Stimulated activated naive CD8-positive, alpha-beta T cell treated with anti-CD3 and anti-CD28 coated beads, Interleukin-15, Interleukin-2, amounts not matched to agents 100 U/mL and 50 U/mL, for 24 hours (primary cell): ENCODE data around the gene APOBEC3G.
A peak's percentile ranks its signal among the peaks of the same experiment; 100 is the strongest.
"Not testable (repeated sequence)": the region's sequence is repeated elsewhere in the genome, so short reads cannot be mapped to it uniquely, and the experiment has no call there.

ENCODE experiments used
- ATAC-seq: fragments of 150-1000 bp; cut with Tn5 transposase; one replicate; pipeline ENCODE4 v1.10.0; 2021
- DNase-seq: peaks from one replicate; pipeline ENCODE4 v3.0.0; 2021

The APOBEC3G gene

DNA sequence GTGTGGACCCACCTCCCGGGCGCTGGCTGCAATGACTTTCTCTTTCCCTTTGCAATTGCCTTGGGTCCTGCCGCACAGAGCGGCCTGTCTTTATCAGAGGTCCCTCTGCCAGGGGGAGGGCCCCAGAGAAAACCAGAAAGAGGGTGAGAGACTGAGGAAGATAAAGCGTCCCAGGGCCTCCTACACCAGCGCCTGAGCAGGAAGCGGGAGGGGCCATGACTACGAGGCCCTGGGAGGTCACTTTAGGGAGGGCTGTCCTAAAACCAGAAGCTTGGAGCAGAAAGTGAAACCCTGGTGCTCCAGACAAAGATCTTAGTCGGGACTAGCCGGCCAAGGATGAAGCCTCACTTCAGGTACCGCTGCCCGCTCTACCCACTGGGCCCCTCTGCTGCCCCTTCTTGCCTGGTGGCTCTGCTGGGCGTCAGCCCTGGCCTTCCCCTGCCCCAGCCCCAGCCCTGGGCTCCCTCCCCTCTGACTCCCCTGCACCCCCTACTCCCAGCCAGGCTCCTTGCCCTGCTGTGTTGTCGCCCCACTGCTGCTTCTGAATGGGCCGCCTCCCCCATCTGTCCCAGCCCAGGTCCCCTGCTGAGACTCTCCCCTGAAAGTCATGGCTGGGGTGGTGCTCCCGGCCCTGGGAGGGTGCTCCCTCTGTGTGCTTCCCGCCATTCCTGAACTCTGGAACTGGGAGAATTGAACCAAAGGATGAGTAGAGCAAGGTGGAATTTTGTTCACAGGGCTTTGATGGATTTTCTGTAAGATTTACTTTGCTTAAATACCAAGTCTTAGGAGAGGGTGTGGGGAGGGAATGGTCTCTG, at the start of gene APOBEC3G:
Gene APOBEC3G (plus strand): TSS at position 250 of the 815 bp plus-strand sequence. CDS start 87 bp downstream, at position 337.
- DNase-seq (peak; percentile 67), ATAC-seq (peak; percentile 98)

DNA sequence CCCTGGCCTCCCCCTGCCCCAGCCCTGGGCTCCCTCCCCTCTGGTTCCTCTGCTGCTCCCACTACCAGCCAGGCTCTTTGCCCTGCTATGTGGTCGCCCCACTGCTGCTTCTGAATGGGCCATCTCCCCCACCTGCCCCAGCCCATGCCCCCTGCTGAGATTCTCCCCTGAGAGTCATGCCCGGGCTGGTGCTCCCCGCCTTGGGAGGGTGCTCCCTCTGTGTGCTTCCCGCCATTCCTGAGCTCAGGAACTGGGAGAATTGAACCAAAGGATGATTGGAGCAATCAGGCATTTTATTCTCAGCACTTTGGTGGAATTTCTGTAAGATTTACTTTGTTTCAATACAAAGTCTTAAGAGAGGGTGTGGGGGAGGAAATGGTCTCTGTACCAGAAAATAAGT, 49.4 kb upstream of the APOBEC3G start:
- ATAC-seq (no peak), DNase-seq (no peak)

DNA sequence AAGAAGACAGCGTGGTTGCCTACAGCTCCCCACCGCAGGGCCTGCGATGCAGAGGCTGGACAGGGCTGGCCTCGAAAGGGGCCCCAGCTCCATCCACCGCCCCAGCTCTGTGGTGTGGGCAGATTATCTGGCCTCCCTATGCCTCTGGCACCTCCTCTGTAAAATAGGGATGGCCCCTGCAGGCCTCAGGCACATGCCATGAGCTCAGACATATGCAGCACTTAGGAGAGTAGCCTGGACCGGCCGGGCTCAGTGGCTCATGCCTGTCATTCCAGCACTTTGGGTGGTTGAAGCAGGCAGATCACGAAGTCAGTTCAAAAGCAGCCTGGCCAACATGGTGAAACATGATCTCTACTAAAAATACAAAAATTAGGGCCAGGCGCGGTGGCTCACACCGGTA, 48.8 kb upstream of the APOBEC3G start:
- ATAC-seq (no peak), DNase-seq (no peak)

DNA sequence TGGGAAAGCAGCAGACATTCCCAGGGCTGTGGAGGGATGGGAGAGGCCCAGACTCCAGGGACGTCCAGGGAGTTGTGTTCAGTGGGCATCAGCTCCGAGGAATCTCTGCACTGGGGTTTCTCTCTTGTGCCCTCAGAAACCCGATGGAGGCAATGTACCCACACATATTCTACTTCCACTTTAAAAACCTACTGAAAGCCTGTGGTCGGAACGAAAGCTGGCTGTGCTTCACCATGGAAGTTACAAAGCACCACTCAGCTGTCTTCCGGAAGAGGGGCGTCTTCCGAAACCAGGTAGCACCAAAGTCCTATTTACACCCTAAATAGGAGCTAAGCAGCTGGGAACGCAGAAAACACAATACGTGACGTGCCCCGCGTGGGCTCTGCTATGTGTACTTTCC, 47.8 kb upstream of the APOBEC3G start:
- ATAC-seq: no peak
- no peak for DNase-seq

DNA sequence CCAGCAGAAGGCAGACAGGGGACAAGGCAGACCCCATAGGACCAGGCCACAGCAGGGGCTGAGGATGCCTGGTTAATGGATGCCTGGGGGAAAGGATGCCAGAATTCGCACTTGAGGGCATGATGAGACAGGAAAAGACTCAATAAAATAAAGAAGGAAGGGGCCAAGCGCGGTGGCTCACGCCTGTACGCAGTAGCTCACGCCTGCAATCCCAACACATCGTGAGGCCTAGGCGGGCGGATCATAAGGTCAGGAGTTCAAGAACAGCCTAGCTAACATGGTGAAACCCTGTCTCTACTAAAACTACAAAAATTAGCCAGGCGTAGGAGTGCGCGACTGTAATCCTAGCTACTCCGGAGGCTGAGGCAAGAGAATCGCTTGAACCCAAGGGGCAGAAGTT, 46.4 kb upstream of the APOBEC3G start:
- ATAC-seq (no peak), DNase-seq (no peak)

DNA sequence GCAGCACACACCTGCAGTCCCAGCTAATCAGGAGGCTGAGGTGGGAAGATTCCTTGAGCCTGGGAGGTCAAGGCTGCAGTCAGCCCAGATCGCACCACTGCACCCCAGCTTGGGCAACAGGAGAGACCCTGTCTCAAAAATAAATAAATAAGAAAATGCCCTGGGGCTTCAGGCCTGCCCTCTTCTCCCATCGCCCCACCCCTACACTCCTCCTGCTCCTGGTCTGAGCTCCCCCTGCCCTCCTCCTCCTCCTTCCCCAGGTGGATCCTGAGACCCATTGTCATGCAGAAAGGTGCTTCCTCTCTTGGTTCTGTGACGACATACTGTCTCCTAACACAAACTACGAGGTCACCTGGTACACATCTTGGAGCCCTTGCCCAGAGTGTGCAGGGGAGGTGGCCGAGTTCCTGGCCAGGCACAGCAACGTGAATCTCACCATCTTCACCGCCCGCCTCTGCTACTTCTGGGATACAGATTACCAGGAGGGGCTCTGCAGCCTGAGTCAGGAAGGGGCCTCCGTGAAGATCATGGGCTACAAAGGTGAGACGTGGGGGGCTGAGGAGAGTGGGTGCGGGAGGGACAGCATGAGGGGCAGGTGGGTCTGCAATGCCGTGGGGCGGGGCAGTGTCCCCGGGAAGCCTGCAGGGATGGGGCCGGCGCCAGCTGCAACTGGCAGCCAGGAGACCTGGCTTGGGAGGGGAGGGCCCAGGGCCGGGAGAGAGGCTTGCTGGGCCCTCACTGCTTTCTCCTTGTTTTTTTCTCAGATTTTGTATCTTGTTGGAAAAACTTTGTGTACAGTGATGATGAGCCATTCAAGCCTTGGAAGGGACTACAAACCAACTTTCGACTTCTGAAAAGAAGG, 45.4 kb upstream of the APOBEC3G start:
- DNase-seq, ATAC-seq: not testable (repeated sequence)

DNA sequence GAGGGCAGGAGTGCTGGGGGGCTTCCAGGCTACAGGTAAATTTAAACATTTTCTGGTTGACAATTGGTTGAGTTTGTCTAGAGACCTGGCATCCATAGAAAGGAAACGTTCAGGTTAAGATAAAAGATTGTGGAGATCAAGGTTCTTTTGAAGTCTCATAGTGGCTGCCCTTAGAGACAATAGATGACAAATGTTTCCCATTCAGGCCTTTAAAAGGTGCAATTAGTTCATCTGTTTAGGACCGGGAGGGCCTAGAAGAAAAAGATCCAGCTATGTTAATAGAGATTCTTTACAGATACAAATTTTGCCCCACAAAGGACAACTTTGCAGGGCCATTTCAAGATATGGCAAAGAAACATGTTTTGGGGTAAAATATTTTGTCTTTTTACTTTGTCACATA, 40.0 kb upstream of the APOBEC3G start:
- ATAC-seq, DNase-seq: not testable (repeated sequence)

DNA sequence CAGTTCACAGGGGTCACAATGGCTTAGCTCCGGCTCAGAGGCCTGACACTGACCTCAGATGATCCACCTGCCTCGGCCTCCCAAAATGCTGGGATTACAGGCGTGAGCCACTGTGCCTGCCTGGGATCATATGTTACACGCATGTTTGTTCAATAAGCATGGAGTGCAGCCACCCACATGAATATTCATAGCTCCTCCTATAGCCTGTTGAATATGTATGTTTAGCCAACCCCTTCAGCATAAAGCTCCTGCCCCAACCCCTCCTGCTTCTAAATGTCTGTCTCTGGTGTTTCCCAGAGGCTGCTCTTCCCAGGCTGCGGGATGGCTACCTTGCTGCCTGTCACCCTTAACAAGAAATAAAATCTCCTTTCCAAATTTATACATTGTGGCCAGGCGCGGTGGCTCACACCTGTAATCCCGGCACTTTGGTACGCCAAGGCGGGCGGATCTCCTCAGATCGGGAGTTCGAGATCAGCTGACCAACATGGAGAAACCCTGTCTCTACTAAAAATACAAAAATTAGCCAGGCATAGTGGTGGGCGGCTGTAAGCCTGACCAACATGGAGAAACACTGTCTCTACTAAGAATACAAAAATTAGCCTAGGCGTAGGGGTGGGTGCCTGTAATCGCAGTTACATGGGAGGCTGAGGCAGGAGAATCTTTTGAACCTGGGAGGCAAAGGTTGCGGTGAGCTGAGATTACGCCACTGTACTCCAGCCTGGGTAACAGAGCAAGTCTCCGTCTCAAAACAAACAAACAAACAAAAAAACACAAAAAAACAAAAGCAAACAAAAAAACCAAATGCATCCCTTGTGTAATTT, 37.6 kb upstream of the APOBEC3G start:
- no peak for DNase-seq
- ATAC-seq: no peak

DNA sequence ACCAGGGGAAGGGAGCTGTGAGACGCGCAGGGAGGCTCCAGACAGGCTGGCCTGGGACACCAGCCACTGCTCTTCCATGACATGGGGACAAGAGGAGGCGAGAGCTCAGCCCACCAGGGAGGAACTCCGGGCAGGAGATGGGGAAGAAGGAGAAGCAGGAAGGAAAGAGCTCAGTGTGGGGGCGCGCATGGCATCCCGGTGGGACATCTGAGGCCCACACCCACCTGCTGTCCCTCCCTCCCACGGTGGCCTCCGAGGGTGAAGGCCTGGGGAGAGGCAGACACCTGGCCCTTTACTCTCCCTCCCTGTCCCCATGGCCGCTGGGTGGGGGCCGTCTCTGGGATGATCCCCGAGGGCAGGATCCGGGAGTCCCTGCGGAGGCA, 36.9 kb upstream of the APOBEC3G start:
- not testable (repeated sequence) for DNase-seq, ATAC-seq

DNA sequence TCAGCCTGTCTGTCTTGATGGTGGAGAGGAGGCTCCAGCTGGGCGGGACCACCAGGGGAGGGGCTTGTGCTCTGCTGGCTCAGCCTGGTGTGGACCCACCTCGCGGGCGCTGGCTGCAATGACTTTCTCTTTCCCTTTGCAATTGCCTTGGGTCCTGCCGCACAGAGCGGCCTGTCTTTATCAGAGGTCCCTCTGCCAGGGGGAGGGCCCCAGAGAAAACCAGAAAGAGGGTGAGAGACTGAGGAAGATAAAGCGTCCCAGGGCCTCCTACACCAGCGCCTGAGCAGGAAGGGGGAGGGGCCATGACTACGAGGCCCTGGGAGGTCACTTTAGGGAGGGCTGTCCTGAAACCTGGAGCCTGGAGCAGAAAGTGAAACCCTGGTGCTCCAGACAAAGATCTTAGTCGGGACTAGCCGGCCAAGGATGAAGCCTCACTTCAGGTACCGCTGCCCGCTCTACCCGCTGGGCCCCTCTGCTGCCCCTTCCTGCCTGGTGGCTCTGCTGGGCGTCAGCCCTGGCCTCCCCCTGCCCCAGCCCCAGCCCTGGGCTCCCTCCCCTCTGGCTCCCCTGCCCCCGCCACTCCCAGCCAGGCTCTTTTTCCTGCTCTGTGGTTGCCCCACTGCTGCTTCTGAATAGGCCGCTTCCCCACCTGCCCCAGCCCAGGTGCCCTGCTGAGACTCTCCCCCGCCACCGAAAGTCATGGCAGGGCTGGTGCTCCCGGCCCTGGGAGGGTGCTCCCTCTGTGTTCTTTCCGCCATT, 36.4 kb upstream of the APOBEC3G start, which contains the start of gene APOBEC3F:
Gene APOBEC3F (plus strand): TSS at position 327 of the 759 bp plus-strand sequence. CDS start 97 bp downstream, at position 424.
- DNase-seq (peak; percentile 73), ATAC-seq (peak; percentile 97)

DNA sequence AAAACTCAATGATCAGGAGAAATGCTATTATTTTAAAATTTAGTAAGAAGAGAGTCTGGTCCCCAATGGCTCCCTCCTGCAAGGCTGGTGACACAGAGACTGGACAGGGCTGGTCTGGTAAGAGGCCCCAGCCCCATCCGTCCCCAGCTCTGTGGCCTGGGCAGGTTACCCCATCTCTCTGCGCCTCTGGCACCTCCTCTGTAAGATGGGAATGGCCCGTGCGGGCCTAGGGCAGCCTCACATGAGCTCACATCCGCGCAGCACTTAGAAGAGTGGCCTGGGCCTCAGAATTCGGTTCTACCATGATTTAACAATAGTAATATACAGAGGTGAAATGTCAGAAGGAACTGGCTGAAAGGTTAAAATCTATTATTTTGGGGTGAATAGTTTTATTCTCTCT, 35.2 kb upstream of the APOBEC3G start:
- no peak for ATAC-seq

DNA sequence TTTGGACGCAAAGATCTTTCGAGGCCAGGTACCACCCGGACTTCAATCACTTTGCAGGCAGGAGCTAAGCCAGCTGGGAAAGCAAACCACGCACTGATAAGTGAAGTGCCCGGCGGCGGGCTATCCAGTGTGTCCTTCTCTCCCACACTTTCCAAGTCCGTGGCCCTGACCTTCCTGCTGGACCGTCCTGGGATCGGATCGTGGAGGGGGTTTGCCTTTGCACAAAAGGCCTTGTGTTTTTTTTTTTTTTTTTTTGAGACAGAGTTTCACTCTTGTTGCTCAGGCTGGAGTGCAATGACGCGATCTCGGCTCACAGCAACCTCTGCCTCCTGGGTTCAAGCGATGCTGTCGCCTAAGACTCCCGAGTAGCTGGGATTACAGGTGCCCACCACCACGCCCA, 34.0 kb upstream of the APOBEC3G start:
- not testable (repeated sequence) for ATAC-seq, DNase-seq

More for the DNA sequence above, 35.2 kb upstream of the APOBEC3G start:
- no peak for DNase-seq

DNA sequence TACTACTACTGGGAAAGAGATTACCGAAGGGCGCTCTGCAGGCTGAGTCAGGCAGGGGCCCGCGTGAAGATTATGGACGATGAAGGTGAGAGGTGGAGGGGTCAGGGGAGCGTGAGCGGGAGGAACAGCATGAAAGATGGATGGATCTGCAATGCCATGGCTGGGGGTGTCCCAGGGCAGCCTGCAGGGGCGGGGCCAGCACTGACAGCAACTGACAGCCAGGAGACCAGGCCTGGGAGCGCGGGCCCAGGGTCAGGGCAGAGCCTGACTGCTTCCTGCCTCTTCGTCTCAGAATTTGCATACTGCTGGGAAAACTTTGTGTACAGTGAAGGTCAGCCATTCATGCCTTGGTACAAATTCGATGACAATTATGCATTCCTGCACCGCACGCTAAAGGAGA, 31.9 kb upstream of the APOBEC3G start:
- not testable (repeated sequence) for ATAC-seq, DNase-seq

DNA sequence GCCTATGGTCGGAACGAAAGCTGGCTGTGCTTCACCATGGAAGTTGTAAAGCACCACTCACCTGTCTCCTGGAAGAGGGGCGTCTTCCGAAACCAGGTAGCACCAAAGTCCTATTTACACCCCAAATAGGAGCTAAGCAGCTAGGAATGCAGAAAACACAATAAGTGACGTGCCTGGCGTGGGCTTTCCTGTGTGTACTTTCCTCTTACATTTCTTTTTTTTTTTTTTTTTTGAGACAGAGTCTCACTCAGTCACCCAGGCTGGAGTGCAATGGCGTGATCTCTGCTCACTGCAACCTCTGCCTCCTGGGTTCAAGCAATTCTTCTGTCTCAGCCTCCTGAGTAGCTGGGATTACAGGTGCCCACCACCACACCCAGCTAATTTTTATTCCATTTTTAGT, 27.6 kb upstream of the APOBEC3G start:
- DNase-seq, ATAC-seq: not testable (repeated sequence)

DNA sequence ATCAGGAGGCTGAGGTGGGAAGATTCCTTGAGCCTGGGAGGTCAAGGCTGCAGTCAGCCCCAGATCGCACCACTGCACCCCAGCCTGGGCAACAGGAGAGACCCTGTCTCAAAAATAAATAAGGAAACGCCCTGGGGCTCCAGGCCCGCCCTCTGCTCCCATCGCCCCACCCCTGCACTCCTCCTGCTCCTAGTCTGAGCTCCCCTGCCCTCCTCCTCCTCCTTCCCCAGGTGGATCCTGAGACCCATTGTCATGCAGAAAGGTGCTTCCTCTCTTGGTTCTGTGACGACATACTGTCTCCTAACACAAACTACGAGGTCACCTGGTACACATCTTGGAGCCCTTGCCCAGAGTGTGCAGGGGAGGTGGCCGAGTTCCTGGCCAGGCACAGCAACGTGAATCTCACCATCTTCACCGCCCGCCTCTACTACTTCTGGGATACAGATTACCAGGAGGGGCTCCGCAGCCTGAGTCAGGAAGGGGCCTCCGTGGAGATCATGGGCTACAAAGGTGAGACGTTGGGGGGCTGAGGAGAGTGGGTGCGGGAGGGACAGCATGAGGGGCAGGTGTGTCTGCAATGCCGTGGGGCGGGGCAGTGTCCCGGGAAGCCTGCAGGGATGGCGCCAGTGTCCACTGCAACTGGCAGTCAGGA, 25.1 kb upstream of the APOBEC3G start:
- DNase-seq, ATAC-seq: not testable (repeated sequence)

DNA sequence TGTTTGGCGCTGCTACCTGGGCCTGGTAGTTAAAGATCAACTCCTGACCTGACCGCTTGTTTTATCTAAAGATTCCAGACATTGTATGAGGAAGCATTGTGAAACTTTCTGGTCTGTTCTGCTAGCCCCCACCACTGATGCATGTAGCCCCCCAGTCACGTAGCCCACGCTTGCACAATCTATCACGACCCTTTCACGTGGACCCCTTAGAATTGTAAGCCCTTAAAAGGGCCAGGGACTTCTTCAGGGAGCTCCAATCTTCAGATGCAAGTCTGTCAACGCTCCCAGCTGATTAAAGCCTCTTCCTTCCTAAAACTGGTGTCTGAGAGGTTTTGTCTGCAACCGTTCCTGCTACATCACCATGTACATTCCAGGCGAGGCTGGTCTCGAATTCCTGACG, 21.4 kb upstream of the APOBEC3G start:
- no peak for DNase-seq
- ATAC-seq: no peak

DNA sequence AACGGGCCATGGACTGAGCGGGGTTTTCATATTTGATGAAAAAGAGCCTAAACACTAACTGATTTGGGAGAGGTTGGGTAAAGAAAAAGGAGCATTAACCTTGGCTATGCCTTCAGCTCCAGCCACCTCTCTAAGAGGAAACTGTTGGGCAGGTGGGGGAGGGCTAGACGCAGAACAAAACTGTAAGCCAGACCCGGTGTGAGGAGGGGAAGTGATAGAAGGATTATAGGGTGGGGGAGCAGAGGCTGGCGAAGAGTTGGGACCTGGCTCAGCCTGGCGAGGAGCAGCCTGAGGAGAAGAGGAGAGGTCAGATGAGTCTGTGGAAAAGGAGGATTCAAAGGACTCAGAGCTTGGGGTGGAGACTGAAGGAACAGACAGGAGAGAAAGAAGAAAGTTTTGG, 15.8 kb upstream of the APOBEC3G start:
- not testable (repeated sequence) for DNase-seq, ATAC-seq

DNA sequence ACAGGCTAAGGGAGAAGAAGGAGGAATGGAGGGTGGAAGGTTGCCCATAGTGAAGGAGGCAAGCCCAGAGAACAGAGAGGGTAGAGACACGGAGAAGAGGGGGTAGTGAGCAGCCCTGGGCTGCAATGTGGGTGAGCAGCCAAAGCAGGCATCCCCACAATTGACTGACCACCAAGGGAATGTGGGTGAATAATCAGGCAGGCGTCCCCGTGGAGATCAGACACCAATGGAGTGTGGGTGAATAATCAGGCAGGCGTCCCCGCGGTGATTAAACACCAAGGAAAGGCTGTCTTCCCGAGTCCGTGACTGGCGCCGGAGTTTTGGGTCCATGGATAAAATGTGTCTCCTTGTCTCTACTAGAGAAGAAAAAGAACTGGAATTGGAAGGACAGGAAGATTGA, 15.1 kb upstream of the APOBEC3G start:
- not testable (repeated sequence) for DNase-seq, ATAC-seq

DNA sequence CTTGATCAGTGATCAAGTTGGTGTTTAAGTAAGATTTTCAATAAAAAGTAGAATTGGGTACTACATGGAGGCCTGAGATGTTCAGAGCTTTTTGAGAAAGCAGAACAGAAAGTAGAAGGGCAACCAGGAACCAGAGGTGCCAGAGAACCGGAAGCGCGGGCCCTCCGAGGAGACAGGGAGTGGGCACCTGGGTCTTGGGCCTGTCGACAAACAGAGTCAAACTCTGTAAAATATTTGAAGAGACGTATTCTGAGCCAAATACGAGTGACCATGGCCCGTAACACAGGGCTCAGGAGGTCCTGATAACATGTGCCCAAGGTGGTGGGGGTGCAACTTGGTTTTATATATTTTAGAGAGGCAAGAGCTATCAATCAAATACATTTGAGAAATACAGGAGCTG, 13.2 kb upstream of the APOBEC3G start:
- not testable (repeated sequence) for DNase-seq, ATAC-seq

DNA sequence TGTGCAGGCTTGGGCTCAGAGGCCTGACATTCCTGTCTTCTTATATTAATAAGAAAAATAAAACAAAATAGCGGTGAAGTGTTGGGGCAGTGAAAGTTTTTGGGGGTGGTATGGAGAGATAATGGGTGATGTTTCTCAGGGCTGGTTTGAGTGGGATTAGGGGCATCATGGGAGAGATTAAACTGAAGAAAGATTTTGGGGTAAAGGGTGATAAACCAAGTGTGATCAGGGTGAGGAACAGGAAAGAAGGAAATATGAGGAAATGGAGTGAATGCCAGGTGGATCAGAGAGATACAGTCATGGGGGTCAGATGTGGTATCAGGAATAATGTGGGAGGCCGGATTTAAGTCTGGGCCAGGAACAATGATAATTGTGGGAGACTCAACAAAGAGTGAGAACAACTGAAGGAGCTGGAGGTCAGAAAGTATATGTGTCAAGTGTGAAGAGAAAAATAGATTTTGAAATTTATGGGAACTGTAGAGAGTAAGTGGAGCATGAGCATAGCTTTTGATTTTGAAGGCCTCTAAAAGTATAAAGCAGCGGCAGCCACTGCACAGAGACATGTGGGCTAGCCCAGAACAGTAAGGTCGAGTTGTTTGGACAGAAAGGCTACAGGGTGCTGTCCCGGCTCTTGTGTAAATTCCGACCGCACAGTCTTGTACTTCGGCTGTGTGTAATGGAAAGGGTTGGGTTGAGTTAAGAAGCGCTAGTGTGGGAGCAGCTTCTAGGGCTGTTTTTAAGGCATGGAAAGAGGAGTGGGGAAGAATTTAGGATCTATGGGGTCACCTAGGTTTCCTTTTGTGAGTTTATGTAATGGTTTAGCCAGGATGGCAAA, 10.4 kb upstream of the APOBEC3G start:
- DNase-seq: not testable (repeated sequence)
- peak; percentile 6 for ATAC-seq
